Colon (tissue), 2 donors: ENCODE data around the gene PPM1N.

Source experiments
- FAIRE-seq: peaks from 2 replicates; lab custom pipeline; 2012; peaks lifted over from hg19 to GRCh38; lab: Jason Lieb, UNC
- donor health status: control.
- donor health status: control.

The PPM1N gene

DNA sequence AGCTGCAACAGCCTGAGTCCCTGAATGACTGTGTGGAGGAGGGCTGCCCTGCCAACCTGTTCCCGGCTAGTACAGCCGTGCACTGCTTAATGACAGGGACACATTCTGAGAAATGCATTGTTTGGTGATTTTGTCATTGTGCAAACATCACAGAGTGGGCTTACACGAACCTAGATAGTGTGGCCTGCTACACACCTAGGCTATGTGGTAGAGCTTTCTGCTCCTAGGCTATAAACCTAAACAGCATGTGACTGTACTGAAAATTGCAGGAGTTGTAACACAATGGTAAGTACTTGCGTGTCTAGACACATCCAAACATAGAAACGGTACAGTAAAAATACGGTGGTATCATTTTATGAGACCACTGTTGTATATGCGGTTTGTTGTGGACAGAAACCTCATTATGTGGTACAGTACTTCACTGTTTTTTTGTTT is 44.0 kb downstream of the PPM1N start:
- no peak for FAIRE-seq

GRCh38 chr19:45547211-45547770 is 49.0 kb downstream of the PPM1N start:
- no peak for FAIRE-seq

DNA sequence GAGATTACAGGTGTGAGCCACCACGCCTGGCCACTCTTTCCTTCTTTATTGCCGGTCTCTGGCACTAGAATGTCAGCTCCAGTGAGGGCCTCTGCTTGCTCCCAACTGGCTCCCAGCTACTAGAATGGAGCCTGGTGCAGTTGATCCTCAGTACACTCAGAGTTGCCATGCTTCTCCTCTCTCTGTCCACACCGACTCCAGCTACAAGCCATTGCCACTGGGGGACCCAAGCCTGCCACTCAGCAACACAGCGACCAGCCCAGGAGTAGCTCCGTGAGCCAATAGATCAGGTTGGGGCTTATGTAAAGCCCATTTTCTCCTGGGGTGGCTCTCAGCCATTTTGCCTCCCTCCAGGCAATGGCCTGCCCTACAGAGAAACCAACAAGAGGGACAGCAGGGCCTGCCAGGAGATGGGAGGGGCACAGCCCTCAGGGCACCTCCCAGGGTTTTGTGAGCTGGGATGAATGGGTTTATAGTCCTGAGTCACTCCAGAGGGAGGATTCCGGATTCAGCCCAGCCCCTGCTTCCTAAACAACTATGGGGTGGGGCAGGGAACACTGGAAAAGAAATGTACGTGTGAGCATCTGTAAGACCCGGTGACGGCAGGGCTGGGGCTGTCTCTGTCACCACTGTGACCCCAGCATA is 49.8 kb downstream of the PPM1N start:
- FAIRE-seq = no peak
